CMK (cell line): ENCODE data around the gene C10orf95.

Source experiments
- DNase-seq: peaks from one replicate; pipeline ENCODE4 v3.0.0-alpha.2; 2010; ENCODE audit warnings: low read depth

The C10orf95 gene

GRCh38 chr10:102401342-102401654 is 50.0 kb downstream of the C10orf95 start:
- DNase-seq = no peak

GRCh38 chr10:102400598-102401341 is 50.6 kb downstream of the C10orf95 start:
- no peak for DNase-seq

GRCh38 chr10:102400076-102400475 is 51.3 kb downstream of the C10orf95 start:
- DNase-seq = no peak
